GM12872 (cell line): ENCODE results near the gene NLRC5.

Source experiments
- TF ChIP-seq, protein P1 (sequence below): IDR thresholded peaks from 3 replicates; pipeline ENCODE4 v1.5.1; 2011; ENCODE audit warnings: low read depth, mild to moderate bottlenecking, low read length, moderate library complexity; ENCODE audit not compliant: insufficient read depth

Gene NLRC5, protein sequence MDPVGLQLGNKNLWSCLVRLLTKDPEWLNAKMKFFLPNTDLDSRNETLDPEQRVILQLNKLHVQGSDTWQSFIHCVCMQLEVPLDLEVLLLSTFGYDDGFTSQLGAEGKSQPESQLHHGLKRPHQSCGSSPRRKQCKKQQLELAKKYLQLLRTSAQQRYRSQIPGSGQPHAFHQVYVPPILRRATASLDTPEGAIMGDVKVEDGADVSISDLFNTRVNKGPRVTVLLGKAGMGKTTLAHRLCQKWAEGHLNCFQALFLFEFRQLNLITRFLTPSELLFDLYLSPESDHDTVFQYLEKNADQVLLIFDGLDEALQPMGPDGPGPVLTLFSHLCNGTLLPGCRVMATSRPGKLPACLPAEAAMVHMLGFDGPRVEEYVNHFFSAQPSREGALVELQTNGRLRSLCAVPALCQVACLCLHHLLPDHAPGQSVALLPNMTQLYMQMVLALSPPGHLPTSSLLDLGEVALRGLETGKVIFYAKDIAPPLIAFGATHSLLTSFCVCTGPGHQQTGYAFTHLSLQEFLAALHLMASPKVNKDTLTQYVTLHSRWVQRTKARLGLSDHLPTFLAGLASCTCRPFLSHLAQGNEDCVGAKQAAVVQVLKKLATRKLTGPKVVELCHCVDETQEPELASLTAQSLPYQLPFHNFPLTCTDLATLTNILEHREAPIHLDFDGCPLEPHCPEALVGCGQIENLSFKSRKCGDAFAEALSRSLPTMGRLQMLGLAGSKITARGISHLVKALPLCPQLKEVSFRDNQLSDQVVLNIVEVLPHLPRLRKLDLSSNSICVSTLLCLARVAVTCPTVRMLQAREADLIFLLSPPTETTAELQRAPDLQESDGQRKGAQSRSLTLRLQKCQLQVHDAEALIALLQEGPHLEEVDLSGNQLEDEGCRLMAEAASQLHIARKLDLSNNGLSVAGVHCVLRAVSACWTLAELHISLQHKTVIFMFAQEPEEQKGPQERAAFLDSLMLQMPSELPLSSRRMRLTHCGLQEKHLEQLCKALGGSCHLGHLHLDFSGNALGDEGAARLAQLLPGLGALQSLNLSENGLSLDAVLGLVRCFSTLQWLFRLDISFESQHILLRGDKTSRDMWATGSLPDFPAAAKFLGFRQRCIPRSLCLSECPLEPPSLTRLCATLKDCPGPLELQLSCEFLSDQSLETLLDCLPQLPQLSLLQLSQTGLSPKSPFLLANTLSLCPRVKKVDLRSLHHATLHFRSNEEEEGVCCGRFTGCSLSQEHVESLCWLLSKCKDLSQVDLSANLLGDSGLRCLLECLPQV (N-terminal part only)

DNA sequence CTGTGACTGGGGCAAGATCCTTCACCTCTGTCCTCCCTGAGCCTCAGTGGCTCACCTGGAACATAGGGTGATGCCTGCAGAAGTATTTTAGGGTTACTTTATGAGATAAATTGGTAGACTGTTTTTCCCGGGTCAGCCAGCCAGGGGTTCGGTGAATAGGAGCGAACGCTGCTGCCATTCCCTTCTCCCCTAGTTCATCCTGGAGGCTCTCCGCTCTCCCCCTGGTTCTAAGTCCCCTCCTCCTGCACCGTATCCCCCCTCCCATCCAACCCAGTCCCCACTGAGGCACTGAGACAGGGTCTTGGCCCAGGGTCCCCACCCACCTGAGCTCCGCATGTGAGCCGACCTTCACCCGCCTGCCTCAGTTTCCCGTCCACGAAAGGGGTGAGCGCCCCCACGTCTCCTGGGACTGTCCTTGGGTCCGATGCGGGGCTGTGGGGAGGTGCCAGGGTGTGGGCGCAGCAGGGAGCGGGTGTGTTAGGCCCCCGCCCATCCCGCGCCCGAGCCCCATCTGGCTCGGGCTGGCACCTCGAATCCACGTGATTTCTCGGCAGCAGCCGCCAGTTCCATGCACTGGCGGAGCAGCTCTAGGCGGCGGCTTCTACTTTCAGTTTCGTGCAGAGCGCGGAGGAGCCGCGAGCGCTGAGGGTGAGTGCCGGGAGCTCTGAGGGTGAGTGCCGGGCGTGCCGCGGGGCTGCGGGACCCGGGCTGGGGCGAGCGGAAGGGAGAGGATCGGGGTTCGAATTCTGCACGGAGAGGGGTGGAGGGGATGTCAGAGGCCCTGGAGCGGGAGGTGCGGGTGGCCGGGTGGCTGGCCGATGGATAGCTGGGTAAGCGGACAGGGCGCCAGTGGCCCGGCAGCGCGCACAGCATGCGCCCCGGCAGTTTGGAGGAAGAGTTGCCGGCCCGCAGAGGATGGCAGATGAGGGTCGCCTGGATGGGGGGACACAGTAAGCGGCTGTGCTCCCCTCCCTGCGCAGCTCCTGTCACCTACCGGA, at the start of gene NLRC5:
Gene NLRC5 (plus strand): TSS at position 610 of the 998 bp plus-strand sequence. CDS start 31,156 bp downstream, outside the sequence.
- TF ChIP-seq, protein P1, sequence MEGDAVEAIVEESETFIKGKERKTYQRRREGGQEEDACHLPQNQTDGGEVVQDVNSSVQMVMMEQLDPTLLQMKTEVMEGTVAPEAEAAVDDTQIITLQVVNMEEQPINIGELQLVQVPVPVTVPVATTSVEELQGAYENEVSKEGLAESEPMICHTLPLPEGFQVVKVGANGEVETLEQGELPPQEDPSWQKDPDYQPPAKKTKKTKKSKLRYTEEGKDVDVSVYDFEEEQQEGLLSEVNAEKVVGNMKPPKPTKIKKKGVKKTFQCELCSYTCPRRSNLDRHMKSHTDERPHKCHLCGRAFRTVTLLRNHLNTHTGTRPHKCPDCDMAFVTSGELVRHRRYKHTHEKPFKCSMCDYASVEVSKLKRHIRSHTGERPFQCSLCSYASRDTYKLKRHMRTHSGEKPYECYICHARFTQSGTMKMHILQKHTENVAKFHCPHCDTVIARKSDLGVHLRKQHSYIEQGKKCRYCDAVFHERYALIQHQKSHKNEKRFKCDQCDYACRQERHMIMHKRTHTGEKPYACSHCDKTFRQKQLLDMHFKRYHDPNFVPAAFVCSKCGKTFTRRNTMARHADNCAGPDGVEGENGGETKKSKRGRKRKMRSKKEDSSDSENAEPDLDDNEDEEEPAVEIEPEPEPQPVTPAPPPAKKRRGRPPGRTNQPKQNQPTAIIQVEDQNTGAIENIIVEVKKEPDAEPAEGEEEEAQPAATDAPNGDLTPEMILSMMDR: no peak

DNA sequence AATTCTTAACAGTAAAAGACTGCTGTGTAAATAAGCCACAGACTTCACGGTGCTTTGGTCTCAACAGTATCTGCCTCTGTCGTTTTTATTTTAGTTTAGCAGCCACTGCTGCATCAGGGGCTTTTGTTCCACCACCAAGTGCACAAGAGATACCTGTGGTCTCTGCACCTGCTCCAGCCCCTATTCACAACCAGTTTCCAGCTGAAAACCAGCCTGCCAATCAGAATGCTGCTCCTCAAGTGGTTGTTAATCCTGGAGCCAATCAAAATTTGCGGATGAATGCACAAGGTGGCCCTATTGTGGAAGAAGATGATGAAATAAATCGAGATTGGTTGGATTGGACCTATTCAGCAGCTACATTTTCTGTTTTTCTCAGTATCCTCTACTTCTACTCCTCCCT, 49.6 kb upstream of the NLRC5 start:
- TF ChIP-seq, protein P1: no peak

DNA sequence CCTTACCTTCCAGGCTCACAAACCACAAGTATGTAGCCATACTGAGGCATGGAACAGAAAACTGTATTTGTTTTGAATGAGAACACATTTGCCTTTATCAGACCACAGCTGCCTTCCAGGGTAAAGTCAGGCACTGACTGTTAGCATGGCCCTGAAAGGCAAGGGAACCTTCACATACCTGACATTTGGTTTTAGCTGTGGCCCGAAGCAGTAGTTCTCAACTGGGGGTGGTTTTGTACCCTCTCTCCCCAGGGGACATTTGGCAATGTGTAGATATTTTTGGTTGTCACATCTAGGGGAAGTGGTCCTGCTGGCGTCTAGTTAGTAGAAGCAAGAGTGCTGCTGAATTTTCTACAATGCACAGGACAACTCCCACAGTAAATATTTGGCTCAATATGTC, 48.3 kb upstream of the NLRC5 start:
- TF ChIP-seq, protein P1: no peak

DNA sequence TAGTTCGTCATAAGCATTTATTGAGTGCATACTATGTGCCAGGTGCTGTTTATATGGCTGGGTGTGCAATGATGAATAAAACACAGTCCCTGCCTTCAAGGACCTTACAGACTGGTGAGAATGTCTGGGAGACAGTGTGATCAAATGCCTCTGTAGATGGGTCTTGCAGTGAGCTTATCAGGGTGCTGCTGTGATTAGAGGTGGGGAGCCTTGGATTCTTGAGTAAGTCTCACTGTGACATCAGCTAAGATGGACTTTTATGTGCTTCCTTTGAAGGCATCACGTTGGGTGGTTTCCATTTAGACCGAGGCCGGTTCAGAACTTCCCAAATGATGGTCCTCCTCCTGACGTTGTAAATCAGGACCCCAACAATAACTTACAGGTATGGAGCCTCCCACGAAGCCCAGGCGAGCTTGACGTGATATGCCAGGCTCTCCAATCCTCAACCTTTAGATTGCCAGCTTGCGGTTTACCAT, 47.5 kb upstream of the NLRC5 start:
- TF ChIP-seq, protein P1: no peak

DNA sequence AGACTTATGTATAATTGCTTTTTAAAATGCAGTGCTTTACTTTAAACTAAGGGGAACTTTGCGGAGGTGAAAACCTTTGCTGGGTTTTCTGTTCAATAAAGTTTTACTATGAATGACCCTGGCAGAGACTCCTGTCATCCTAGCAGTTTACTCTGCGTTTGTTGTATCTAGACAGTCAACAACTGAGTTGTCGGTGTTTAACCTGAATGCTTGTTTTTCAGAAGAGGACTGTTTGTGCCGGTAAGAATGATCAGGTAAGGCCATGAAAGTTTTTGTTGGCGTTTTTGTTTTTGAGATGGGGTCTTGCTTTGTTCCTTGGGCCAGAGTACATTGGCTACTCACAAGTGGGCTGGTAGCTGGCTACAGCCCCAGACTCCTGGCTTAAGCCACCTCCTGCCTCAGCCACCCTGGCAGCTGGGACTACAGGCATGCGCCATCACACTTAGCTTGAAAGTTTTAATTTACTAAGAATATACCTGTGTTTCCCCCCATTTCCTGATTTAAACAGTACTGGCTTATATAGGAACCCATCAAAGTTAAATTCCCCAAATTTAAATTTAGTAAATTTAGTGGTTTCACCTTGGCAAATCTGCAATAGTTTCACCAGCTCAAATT, 45.5 kb upstream of the NLRC5 start:
- TF ChIP-seq, protein P1: no peak
